Stimulated activated CD8-positive, alpha-beta memory T cell treated with anti-CD3 and anti-CD28 coated beads, Interleukin-15, amount 100 ng/mL, for 24 hours (primary cell): Measurements from ENCODE around the gene ACLY.
"Not testable (repeated sequence)": the region's sequence is repeated elsewhere in the genome, so short reads cannot be mapped to it uniquely, and the experiment has no call there.

ENCODE experiments used
- DNase-seq: peaks from one replicate; pipeline ENCODE4 v3.0.0-alpha.2; 2020; ENCODE audit warnings: low read depth

Gene ACLY

DNA sequence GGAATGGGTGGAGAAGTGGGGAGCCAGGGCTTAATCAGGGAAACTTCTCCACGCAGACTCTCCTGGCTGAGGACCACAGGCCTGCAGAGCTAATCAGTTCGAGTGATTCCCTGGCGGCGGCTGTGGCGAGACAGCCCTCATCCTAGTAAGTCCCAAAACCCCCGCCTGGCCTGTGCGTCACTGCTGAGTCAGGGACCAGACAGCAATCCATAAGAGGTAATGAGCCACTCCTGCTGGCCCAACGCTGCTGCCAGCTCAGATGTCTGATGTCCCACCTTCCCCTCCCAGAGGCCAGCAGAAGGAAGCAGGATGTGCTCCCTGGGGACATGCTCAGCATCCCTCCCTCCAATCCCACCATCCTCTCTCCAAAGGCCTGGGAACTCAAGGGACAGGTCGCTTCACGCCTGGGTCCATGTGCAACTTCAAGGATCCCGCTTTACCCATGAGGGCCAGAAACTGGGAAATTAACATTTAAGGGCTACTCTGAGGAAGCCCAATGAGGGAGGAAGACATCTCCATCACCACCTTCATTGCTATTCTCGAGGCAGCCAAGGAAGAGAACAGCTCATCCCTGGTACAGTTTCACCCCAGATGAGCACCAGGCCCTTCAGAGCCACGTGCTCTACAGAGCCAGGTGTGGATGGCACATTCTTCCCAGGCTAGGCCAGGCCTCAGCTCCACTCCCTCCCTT is 7.9 kb downstream of the ACLY start:
- DNase-seq, result no peak

DNA sequence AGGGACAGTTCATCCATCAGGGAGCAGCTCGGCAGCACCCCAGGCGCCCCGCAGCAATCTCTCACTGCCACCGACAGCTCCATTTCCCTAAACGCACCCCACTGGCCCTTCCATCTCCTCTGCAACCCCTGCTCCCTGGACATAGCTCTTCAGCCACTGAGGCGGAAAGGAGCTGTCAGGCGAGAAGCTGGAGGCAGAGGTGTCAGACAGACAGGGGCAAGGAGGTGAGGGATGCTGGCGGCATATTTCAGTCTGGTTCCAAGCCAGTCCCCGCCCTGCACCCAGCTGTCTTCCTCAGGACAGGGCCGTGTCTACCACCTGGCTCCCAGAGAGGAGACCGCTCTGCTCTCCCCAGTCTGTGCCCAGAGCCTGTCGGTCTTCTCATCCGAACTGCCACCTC is 9.7 kb downstream of the ACLY start:
- DNase-seq, result no peak

DNA sequence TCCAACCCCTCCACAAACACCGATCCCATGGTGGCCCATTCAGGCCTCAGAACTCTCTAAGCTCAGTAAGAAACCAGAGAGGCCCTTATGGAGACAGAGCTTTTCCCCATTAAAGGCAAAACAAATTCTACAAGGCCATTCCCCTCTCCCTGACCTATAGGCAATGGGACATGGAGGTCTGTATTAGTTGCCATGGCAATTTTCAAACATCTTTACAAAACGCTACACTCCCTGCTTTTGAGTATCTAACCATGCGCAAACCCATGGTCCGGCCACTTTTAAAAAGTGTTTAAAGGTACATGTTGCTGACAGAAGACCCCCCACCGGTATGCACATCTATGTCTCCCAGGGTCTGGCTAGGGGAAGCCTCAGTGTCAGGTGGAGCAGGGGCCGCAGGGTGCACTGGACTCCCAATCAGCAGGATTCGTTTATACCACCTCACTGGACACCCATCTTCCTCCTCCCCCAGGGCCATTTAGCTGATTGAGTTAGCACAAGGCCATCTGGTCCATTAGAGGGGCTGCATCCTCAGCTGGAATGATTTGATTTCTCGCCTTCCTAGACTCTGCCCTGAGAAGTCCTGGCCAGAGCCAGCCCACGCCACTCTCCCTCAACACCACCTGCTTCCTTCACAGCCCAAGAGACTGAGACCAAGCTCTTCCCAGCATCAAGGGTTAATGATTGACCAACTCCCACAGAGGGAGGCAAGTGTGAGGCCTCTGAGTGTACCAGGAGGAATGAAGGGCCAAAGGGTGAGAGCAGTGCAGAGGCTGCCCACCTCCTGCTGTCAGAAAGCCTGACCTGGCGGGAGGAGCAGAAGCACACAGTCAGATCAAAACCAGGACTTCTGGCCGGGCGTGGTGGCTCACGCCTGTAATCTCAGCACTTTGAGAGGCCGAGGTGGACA is 10.9 kb downstream of the ACLY start:
- no peak for DNase-seq

DNA sequence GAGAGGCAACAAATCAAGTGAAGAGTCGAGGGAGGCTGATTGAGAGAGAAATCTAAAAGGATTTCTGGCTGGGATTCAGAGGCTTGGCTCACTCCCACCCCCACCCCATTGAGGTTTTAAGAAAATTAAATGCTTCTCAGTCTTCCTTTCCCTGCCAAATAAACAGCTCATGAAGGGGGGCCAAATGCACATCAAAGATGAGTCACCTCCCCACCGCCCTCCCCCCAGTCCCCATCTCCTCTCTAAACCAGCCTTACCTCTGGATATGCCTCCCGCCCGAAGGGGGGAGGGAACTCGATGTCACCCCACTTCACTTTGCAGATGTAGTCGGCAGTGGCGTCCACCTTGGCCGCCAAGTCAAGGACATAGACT is 11.6 kb downstream of the ACLY start:
- DNase-seq, result no peak

DNA sequence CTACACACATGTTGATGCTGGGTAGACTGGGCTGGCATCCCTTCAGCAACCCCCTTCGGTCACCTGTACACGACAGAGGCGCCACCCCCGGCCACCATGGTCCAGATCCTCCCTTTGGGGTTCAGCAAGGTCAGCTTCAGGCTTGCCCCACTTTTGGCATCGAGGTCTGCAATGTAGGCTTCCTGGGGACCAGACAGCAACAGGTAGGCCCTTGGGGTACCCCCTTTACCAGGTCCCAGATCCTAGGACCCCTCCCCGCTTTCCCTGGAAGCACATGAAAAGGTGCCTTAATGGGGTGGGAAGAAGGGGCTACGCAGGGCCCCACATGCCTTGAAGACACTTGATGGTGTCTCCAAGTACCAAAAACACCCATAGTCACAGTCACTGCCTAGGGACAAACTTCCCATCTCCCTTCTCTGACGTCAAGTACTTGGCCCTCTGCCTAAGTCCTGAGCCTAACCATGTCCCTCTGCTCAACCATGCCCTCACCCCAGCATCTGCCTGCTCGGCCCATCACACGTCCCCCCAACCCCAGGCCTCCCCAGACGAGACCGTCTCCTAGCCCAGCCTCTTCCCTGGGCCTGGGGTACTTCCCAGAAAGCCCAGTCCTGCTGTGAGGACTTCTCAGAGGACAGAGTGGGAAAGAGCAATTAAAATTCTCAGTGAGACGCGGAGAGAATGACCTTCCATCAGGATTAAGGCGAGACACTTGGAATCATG is 12.1 kb downstream of the ACLY start:
- DNase-seq, result no peak

DNA sequence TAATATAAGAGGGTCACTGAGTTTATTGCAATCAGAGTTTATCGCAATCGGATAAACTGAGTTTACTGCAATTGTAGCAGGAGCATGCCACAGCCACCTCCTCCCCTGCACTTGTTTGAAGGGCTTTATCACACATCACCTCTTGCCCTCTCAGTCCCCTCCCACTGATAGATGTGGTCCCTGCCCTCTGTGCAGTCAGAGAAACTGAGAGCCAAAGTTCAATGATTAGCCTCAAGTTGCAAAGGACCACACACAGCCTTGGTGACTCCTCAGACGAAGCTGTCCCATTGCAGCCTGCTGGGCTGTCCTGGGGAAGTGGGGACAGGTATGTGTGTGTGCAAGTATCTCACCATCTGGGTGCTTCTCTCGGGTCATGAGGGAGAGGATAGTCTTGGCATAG is 13.6 kb downstream of the ACLY start:
- DNase-seq, result no peak

DNA sequence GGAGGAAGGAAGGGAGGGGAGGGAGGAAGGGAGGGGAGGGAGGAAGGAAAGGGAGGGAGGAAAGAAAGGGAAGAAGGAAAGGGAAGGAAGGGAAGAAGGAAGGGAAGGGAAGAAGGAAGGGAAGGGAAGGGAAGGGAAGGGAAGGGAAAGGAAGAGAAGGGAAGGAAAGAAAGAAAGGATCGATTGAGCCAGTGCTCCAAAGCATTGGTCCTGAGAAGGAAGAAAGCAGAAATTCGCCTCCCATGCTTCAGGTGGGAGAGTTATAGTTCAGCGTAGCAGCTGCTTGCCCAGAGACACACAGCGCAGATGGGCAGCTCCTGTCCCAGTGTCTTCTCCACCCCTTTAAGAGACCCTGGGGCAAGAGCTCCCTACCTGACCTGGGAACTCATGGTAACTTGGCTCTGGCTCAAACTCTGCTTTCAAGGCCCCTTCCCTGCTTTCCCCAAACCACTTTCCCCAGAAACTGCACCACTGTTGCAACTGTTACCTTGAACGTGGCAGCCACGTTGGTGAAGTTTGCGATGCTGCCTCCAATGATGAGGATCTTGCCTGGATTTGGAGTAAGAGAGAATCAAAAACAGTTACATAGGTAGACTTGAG is 14.4 kb downstream of the ACLY start:
- DNase-seq, result no peak

DNA sequence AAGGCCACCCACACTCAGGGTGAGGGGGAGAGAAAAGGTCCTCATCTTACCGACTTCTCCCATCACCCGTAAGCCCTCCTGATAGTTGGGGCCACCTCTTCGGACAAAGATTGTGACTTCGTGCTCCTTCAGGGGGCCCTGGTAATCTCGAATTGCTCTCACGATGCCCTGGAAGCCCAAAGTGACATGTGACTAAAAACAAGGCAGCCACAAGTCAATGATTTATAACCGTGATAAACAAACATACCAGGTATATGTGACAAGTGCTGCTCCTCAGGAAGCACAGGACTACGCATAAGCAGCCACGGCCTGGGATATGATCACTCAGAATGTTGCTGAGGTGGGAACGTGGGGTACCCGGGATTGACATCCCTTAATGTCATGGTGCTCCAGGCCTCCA is 17.1 kb downstream of the ACLY start:
- DNase-seq, result no peak

DNA sequence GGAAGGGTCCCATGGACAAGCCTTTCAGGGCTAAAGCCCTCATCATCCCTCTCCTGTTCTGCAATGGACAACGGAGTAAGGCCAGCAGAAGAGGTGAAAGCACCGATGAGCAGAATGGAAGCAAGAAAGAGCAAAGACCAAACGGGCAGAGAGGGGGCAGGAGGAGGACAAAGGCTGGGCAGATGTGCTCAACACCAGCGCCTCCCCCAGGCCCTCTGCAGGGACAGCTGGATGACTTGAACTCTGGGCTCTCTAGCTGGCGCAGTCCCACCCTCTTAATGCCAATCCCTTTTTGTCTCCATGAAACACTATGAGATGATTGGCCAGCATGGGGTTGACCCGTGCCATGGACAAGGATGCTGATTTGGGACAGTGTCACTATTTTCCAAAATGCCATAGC is 22.0 kb downstream of the ACLY start:
- DNase-seq, result no peak

DNA sequence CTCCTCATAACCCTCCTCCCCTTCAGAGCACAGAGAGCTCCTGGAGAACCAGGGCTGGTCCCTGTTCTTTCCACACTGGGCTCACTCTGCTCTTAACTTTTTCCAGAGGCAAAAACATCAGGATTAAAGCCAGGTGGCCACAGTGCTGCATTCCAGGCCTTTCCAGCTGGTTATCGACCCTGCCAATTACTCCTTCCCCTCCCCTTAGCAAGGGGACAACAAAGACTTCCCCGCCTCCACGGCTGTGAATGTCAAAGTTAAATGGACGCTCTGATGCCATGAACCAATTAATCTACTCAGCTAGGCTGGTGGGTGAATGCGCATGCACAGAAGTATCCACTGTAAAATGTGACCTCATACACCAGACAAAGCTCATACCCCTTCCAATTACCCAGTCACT is 23.1 kb downstream of the ACLY start:
- no peak for DNase-seq

DNA sequence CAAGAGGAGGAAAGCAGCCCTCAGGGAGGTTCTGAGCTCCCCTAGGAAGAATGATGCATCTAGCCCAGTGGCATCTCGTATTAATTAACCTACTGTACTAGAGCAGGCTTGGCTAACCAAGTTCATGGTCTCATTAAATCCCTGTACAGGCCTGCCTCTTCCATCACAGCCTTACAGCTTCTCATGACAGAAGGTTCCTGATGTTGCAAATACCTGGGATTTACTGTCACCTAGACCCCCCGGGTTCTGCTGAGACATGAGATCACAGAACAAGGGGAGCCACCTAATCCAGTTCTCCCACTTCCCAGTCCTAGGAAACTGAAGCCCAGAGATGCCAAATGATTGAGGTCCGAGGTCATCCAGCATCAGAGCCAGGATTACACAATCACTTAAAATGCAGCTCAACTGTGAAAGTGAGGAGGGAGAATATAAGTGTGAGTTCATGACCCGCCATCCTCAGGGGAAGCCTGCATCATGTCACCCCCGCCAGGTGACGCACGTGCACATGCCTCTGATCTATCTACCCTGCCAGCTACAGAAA is 23.9 kb downstream of the ACLY start:
- no peak for DNase-seq

DNA sequence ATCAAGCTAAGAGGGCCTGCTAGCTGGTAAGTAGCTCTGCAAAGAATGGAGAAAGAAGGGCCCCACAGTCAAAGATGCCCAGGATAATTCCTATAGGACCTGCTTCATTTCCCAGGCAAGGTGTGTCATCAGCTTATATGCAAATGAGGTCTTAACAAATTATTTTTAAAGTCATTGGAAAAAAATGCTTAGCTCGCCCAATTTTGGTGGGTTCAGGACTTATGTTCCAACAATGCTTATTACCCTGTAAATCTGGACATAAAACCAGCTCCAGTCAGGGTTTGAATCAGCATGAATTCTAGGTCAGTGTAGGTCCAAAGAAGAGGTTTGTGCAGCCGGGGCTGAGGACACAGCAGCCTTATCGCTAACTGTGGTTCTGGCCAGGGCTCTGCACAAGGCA is 25.4 kb downstream of the ACLY start:
- DNase-seq, result no peak

DNA sequence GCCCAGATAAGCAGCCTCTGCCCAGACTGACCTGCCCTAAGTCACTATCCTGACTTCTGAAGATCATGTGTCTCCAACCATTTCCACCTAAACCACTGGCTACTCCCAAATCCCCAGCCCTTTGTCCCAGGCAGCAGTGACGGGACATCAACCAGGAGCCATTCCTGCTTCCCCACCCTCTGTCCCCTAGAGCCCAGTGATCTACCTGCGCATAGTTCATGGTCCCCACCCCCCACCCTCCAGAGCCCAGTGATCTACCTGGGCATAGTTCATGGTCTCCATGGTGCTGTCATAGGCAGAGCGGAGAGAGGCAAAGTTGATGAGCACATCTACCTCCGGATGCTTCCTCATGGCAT is 26.8 kb downstream of the ACLY start:
- DNase-seq, result no peak

DNA sequence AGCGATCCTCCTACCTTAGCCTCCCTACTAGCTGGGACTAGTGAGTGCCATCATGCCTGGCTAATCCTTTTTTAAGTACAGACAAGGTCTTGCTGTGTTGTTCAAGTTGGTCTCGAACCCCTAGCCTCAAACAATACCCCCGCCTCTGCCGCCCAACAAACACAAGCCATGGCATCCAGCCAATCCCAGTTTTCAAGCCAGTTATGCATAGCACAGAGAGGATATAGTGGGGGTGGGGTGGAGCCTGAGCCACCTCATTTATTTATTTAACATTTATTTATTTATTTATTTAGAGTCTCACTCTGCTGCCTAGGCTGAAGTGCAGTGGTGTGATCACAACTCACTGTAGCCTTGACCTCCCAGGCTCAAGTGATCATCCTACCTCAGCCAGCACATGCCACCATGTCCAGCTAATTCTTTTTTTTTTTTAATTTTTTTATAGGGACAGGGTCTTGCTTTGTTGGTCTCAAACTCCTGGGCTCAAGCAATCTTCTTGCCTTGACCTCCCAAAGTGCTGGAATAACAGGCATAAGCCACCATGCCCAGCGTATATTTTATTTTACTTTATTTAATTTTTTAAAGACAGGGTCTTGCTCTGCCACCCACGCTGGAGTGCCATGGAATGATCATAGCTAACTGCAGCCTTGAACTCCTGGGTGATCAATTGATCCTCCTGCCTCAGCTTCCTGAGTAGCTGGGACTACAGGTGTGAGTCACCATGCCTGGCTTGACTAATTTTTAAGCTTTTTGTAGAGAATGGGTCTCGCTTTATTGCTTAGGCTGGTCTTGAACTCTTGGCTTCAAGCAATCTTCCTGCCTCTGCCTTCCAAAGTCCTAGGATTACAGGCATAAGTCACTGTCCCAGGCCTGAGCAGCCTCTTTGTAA is 27.4 kb downstream of the ACLY start:
- DNase-seq, result no peak

DNA sequence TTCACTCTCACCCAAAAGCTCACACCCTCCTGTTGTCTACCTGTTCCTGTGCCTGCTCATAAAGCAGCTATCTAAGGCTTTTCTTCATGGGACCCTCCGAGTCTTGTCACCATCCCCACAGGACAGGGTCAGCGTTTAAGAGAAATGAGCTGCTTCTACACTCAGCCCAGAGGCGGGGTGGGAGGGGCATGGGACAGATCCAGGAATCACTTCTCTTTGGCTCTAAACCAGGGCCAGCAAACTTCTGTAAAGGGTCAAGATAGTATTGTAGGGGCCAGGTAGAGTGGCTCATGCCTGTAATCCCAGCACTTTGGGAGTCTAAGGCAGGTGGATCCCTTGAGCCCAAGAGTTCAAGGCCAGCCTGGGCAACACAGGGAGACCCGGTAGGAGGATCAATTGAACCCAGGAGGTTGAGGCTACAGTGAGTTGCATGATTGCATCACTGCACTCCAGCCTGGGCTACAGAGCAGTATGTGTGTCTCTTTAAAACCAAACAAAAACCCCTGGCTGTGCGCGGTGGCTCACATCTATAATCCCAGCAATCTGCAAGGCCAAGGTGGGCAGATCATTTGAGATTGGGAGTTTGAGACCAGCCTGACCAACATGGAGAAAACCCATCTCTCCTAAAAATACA is 30.3 kb downstream of the ACLY start:
- no peak for DNase-seq

DNA sequence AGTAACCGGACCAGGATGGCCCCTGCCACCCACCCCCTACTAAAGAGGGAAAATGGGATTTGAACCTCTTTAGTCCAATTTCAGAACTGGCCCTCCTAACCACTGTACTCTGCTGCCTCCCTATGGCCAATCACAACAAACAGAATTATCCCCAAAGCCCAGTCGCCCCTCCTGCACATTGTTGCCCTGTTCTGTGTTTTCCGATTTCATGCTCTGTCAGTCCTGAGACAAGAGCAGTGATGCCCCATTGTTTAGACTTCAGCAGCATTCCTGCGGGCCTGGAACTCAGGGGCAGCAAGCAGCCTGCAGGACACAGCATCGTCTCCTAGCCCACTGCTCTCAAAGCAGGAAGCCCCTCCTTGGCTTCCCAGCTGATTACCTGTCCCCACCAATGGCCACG is 33.0 kb downstream of the ACLY start:
- no peak for DNase-seq

DNA sequence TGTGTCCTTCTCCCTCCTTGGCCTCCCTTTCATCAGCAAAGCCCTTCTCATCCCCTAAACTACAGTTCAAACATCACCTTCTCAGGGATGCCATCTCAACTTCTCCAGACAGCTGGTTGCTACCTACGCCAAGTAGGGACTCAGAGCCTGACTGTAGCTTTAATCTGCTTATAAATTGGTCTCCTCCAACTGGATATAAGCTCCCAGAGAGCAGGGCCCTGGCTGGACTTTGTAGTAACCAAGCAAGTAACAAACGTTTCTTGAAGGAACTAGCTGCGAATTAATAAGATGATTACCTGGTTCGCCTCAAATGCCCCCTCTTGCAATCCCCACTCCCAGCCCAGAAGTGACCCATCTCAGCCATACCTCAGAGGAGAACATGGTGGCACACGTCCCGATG is 36.0 kb downstream of the ACLY start:
- DNase-seq, result no peak

DNA sequence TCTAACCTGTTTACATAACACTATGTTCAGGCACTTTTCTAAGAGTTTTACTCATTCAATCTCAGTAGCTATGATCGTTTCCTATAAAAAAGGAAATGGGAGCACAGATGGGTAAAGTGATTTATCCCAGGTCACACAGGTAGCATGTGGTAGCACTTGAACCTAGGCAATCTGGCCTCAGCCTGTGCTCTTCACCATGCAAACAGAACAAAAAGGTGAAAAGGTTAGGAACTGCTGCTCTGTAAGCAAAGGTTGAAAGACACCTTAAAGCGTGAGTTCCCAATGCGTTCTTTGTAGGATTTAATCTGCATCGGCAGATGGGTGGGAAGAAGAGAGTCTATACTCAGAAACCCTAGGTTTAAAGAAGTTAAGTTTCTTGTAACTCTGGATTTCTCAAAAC is 38.6 kb downstream of the ACLY start:
- DNase-seq, result no peak

DNA sequence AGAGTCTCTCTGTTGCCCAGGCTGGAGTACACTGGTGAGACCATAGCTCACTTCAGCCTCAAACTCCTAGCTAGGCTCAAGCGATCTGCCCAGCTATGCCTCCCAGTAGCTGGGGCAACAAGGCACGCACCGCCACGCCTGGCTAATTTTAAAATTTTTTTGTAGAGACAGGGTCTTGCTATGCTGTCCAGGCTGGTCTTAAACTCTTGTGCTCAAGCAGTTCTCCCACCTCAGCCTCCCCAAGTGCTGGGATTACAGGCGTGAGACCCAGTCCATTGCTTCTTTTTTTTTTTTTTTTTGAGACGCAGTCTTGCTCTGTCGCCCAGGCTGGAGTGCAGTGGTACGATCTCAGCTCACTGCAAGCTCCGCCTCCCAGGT is 44.5 kb downstream of the ACLY start:
- DNase-seq, result not testable (repeated sequence)

DNA sequence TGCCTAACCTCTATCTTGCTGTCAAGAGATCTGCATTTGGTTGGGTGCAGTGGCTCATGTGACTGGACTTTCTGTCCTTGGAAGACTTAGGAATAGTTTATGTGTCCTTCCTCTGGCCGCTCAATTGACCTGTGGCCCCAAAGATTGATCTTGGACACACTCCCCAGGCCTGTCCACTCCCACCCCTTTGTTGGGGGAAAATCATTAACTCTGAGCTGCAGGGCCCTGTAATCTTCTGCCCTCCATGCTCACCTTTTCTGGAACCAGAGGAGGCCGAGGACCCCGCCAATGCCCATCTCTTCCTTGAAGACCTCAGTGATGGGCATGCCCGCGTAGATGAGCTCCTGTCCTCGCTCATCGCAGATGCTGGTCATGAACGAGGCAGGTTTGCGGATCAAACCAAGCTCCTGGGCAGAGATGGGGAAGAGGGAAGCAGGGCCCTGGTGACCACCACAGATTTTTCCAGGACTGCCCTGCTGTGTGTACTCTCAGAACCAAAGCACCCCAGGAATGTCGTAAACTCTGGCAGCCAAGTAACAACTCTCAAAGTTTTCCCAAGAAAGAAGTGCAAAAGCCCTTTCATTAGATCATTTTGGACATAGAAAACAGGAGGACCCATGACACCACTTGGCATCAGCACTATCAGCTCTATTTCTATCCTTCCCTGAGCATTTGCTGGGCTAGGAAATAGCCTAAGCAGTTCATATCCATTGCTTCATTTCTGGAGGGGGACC is 45.0 kb downstream of the ACLY start:
- DNase-seq, result no peak
